ENCODE measurements around the gene ZNF618. TPM values are rescaled to one million over a fixed set of nuclear protein-coding genes. Genes with fewer than 3 reads are reported as not detected.

The ZNF618 gene
- total RNA-seq, 2 experiments from 2014 or later = not detected

GRCh38 chr9:113842086-113842485 lies 34.0 kb upstream of the ZNF618 start:
- Histone ChIP-seq H3K9me3 (ENCODE audit: low read length) (no peaks in the 10 kb centered on the region), H3K4me2 (ENCODE audit: low read length) (no peak overlapping the region), H3K27ac (ENCODE audit: low read depth, low read length, poor library complexity, severe bottlenecking) (no peak overlapping the region), H3K36me3 (ENCODE audit: insufficient read depth, low read length) (no peaks in the 10 kb centered on the region), H3K79me2 (ENCODE audit: insufficient read depth, low read depth, low read length) (no peaks in the 10 kb centered on the region), H3K4me3 (ENCODE audit: low read depth, low read length, poor library complexity, severe bottlenecking) (no peak overlapping the region), H3K4me1 (ENCODE audit: insufficient read depth, low read length, poor library complexity, severe bottlenecking) (no peaks in the 10 kb centered on the region), H2AFZ (ENCODE audit: low read length) (no peak overlapping the region), H4K20me1 (ENCODE audit: insufficient read depth, low read length) (no peaks in the 10 kb centered on the region), H3K9me2 (ENCODE audit: insufficient read depth, low read length) (no peaks in the 10 kb centered on the region)
- no peak for DNase-seq (ENCODE audit: low spot score)
- ChIA-PET POLR2A (interaction anchor here (0.6 kb wide), 1 partner anchor 10 kb away, joined by 3 read pairs; no protein-coding TSS in a partner anchor), CTCF (ENCODE audit: unreplicated experiment) (no interaction called here)
- intact Hi-C loops (cut with micrococcal nuclease; ENCODE audit: unreplicated experiment) = no loop called here
- no peak for TF ChIP-seq EZH2phosphoT487 (IDR thresholded peaks at IDR 0.05; ENCODE audit: borderline replicate concordance, low read depth, low read length)
- TF ChIP-seq CTCF (conservative IDR thresholded peaks at IDR 0.05; ENCODE audit: low read length) = no peak
- no TSS peak for BruUV-seq (replicated peaks)

- intact Hi-C loops (cut with micrococcal nuclease; ENCODE audit: unreplicated experiment) = no loop called here
- Histone ChIP-seq H3K9me3 (ENCODE audit: low read length) (no peaks in the 10 kb centered on the region), H3K36me3 (ENCODE audit: insufficient read depth, low read length) (no peaks in the 10 kb centered on the region), H3K4me3 (ENCODE audit: low read depth, low read length, poor library complexity, severe bottlenecking) (no peak overlapping the region), H3K9me2 (ENCODE audit: insufficient read depth, low read length) (no peaks in the 10 kb centered on the region), H3K4me2 (ENCODE audit: low read length) (no peak overlapping the region), H3K27ac (ENCODE audit: low read depth, low read length, poor library complexity, severe bottlenecking) (no peak overlapping the region), H3K79me2 (ENCODE audit: insufficient read depth, low read depth, low read length) (no peaks in the 10 kb centered on the region), H3K4me1 (ENCODE audit: insufficient read depth, low read length, poor library complexity, severe bottlenecking) (no peaks in the 10 kb centered on the region), H2AFZ (ENCODE audit: low read length) (no peak overlapping the region), H4K20me1 (ENCODE audit: insufficient read depth, low read length) (no peaks in the 10 kb centered on the region)
- TF ChIP-seq EZH2phosphoT487 (IDR thresholded peaks at IDR 0.05; ENCODE audit: borderline replicate concordance, low read depth, low read length) = no peak
- no peak for TF ChIP-seq CTCF (conservative IDR thresholded peaks at IDR 0.05; ENCODE audit: low read length)
- ChIA-PET POLR2A (no interaction called here), CTCF (ENCODE audit: unreplicated experiment) (no interaction called here)
- no peak for DNase-seq (ENCODE audit: low spot score)
- no TSS peak for BruUV-seq (replicated peaks)
Observed at GRCh38 chr9:113844466-113844865, 31.6 kb upstream of the ZNF618 start.

GRCh38 chr9:113851359-113851758 lies 24.8 kb upstream of the ZNF618 start:
- H3K4me2 ChIP-seq (ENCODE audit: low read length) = no peak overlapping the region
- no peaks in the 10 kb centered on the region for H4K20me1 ChIP-seq (ENCODE audit: insufficient read depth, low read length)
- 0 out of 2 replicates have a peak, but pooled peaks cover 11% of the 10 kb centered on the region for H3K9me3 ChIP-seq (ENCODE audit: low read length)
- H3K27ac ChIP-seq (ENCODE audit: low read depth, low read length, poor library complexity, severe bottlenecking) = no peak overlapping the region
- H3K4me3 ChIP-seq (ENCODE audit: low read depth, low read length, poor library complexity, severe bottlenecking) = no peak overlapping the region
- DNase-seq (ENCODE audit: low spot score) = no peak
- H3K36me3 ChIP-seq (ENCODE audit: insufficient read depth, low read length) = no peaks in the 10 kb centered on the region
- ChIA-PET POLR2A (no interaction called here), CTCF (ENCODE audit: unreplicated experiment) (no interaction called here)
- no peaks in the 10 kb centered on the region for H3K79me2 ChIP-seq (ENCODE audit: insufficient read depth, low read depth, low read length)
- H3K9me2 ChIP-seq (ENCODE audit: insufficient read depth, low read length) = no peaks in the 10 kb centered on the region
- no peaks in the 10 kb centered on the region for H3K4me1 ChIP-seq (ENCODE audit: insufficient read depth, low read length, poor library complexity, severe bottlenecking)
- no TSS peak for BruUV-seq (replicated peaks)
- H2AFZ ChIP-seq (ENCODE audit: low read length) = no peak overlapping the region
- TF ChIP-seq CTCF (conservative IDR thresholded peaks at IDR 0.05; ENCODE audit: low read length) (no peak), EZH2phosphoT487 (IDR thresholded peaks at IDR 0.05; ENCODE audit: borderline replicate concordance, low read depth, low read length) (no peak)
- intact Hi-C loops (cut with micrococcal nuclease; ENCODE audit: unreplicated experiment) = no loop called here
